Measurements from ENCODE around the gene PCSK4.

DNA sequence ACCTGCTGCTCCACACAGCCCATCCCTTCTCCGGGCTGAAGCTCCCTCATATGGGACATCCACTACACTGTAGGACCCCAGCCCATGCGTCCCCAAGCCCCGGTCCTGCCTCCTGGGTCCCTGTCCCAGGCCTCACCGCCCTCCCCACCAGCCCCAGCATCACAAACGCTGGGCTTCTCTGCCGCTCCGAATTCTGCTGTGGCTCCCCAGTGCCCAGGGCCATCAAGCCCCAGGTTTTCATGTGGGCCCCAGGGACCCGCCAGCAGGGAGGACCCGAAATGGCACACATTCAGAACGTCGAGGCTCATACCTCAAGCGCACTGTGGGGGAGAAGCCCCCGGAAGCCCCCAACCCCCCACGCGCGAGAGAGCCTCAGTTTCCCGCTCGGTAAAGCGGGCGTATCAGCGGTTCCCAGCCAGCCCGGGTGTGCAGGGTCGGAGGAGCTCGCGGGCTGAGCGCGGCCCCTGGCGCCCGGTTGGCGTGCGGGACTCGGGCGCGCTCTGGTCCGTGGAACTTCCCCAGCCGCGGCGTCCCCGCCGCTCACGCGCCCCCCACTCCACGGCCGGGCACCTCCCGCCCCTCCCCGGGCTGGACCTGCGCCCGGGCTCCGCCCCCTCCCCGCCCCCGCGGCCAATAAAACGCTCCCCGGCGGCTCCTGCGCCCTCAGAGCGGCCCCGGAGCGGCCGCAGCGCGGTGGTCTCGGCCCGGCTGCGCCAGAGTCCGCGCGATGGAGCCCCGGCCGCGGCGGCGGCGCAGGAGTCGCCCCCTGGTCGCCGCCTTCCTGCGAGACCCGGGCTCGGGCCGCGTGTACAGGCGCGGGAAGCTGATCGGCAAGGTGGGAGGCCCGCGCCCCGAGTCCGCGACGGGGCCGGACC lies 33.5 kb upstream of the PCSK4 start, which contains the start of gene PLK5:
- TF ChIP-seq CTCF (IDR thresholded peaks at IDR 0.05), result no peak
- TF ChIP-seq ZFX (IDR thresholded peaks at IDR 0.05; ENCODE audit: borderline replicate concordance), result no peak

Measured in 22Rv1 (cell line).